Islet precursor cell (in vitro differentiated cells): Measurements from ENCODE around the gene INTS3.
"Not testable (repeated sequence)": the region's sequence is repeated elsewhere in the genome, so short reads cannot be mapped to it uniquely, and the experiment has no call there.

Source experiments
- DNase-seq: peaks from one replicate; pipeline ENCODE4 v3.0.0-alpha.2; 2018

Gene INTS3

DNA sequence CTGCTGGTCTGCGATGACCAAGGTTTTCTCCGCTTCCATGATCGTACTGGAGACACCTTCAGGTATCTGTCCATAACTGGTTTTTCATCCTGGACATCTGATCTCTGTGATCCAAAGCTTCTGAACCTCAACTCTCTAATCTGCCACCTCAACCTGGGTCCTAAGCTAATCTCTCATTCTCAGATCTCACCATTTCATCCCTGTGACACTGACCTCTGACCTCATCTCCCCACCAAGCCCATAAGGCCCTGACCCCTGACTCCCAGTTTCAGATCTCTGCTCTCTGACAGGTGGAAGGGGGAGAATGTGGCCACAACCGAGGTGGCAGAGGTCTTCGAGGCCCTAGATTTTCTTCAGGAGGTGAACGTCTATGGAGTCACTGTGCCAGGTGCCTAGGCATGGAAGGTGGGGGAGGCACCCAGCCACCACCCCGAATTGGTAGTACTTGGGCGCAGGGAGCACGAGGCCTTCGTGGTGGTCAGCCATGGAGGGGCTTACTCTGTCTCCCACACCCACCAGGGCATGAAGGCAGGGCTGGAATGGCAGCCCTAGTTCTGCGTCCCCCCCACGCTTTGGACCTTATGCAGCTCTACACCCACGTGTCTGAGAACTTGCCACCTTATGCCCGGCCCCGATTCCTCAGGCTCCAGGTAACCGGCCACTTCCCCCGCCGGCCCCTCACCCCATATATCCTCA lies 51.1 kb downstream of the INTS3 start:
- DNase-seq = no peak

GRCh38 chr1:153779781-153780541 lies 52.1 kb downstream of the INTS3 start:
- no peak for DNase-seq

DNA sequence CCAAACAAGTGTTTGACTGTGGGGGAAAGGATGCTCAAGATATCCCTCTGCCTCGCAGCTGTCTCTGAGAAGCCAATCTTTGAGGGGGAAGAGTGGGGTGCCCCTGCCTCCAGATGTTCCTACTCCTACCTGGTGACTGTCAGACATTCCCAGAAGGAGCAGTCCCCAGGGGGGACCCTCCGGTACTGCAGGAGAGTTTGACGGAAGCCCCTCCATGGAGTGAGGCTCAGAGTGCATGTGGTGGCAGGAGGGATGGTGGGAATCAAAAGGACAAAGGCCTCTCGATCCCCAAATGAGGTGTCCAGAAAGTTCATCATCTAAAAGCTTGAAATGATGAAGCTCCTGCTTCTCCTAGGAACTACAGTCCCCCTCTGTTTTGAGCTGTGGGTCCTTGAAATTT lies 52.7 kb downstream of the INTS3 start:
- no peak for DNase-seq

- DNase-seq = not testable (repeated sequence)
Measured at GRCh38 chr1:153782648-153783047, 54.8 kb downstream of the INTS3 start.

DNA sequence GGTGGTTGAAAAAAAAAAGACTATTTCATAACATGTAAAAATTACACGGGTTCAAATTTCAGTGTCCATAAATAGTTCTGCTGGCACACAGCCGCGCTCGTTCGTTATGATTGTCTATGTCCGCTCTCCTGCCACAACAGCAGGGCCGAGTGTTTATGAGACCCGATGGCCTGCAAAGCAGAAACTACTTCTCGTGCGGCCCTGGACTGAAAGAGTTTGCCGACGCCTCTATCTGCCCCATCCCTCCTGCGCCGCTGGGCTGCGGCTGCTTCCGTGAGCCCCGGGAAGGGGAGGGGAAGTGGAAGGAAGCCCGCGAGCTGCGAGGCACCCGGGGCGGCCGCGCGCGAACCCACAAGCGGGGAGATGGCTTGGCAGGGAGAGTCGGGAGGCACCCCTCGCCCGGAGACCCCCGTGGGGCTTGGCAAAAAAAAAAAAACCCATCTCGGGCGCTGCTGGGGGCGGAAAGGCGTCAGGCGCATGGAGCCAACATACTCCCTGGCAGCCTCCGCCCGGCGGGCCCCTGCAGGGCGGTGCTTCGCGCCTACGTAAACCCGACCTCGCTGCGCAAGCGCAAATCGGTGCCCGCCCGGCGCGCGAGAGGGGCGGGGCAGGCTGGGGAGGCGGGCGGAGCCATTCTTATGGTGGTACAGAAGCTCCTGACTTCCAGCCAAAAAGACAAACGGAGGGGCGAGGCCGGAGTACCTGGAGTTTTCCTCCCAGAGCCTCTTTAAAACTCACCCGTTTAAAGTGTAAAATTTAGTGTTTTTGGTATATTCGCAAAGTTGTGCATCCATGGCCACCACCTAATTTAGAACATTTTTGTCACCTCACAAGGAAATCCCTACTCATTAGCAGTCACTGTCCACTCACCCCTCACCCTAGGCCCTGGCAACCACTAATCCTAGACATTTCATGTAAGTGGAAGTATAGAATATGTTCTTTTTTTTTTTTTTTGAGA lies 55.7 kb downstream of the INTS3 start:
- peak; percentile 95 for DNase-seq

DNA sequence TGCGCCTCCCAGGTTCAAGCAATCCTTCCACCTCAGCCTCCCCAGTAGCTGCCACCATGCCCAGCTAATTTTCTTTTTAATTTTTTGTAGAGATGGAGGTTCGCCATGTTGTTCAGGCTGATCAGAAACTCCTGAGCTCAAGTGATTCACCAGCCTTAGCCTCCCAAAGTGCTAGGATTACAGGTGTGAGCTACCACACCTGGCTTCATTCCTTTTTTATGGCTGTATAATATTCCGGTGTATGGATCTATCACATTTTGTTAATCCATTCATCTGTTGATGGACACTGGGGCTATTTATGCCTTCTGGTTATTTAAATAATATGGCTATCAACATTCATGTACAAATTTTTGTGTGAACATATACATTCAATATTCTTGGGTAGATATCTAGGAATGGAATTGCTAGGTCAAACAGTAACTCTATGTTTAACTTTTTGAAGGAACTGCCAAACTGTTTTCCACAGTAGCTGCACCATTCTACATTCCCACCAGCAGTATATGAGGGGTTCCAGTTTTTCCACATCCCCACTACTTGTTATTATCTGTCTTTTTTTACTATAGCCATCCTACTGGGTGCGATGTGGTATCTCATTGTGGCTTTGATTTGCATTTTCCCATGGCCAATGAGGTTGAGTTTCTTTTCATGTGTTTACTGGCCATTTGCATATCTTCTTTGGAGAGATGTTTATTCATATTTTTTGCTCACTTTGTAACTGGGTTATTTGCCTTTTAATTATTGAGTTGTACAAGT lies 58.4 kb downstream of the INTS3 start:
- no peak for DNase-seq

GRCh38 chr1:153789478-153790034 lies 61.7 kb downstream of the INTS3 start:
- DNase-seq = no peak

GRCh38 chr1:153790313-153790965 lies 62.6 kb downstream of the INTS3 start:
- peak; percentile 57 for DNase-seq

- DNase-seq = no peak
Measured at GRCh38 chr1:153790966-153791647, 63.3 kb downstream of the INTS3 start.

DNA sequence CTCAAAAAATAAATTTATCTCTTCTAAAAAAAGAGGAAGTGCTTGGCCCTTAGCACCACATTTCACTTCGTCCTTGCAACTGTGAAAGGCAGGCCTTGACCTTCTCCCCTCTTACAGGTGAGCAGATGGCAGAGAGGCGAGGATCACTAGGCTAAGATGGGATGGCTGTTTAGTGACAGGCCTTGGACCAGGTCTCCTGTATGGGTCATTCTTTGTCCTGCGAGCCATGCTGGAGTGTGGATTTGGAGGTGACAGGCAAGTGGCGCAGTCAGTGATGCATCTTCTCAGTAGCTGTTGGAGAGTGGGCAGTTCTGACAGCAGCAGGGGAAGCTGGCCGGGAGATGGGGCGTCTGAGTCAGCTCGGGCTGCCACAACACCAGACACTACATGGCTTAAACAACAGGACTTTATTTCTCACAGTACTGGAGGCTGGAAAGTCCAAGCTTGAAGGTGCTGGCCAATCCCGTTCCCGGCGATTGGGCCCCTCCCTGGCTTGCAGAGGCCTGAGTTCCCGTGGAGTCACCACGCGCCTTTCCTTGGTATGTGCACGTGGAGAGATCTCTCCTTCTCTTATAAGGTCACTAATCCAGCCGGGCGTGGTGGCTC lies 63.9 kb downstream of the INTS3 start:
- peak; percentile 85 for DNase-seq

DNA sequence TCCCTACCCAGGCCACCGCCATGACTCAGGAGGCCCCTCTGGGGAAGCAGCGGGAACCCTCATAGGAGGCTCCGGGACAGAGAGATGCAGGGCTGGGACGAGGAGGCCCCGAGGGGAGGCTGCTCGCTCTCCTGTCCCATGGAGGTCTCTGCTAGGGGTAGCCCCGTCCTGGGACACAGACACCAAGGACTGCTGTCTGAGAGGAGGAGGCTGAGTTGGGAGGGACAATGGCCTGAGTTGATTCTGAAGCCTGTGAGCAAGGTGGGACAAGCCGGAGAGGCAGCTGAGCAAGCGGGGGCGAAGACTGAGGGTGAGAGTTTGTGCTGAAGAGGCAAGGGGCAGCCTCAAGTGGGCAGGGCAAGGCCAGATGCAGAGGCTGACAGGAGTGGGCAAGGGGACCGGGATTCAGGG lies 64.8 kb downstream of the INTS3 start:
- DNase-seq = no peak

- no peak for DNase-seq
Measured at GRCh38 chr1:153793261-153793972, 65.6 kb downstream of the INTS3 start.

DNA sequence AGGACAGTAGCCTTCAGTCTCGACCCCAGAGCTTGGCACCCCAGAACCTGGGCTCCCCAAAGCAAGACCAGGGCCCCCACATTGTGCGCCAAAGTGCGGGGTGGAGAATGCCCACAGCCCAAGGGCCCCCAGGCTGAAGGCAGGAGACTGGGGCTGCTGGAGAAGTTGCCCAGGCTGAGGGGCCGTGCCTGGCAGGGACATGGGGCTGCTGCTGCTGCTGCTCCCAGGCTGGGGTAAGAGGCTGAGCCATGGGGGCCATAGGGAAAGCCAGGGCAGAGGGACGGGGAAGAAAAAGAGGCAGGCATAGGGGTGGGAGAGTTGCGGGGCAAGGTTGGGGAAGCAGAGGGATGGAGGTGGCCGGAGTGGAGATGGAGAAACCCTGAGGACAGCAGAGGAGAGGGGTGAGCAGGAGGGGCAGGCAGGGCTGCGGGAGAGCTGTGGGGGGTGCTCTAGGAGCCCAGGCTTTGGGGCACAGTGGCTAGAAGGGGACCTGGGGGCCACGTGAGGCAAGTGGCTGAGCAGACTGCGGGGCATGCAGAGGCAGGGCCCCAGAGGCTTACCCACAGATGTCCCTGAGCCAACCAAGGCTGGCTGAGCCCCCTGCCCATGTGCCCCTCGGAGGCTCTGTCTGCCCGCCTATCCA lies 66.2 kb downstream of the INTS3 start:
- no peak for DNase-seq

- peak; percentile 56 for DNase-seq
Measured at GRCh38 chr1:153794624-153795329, 66.9 kb downstream of the INTS3 start.

DNA sequence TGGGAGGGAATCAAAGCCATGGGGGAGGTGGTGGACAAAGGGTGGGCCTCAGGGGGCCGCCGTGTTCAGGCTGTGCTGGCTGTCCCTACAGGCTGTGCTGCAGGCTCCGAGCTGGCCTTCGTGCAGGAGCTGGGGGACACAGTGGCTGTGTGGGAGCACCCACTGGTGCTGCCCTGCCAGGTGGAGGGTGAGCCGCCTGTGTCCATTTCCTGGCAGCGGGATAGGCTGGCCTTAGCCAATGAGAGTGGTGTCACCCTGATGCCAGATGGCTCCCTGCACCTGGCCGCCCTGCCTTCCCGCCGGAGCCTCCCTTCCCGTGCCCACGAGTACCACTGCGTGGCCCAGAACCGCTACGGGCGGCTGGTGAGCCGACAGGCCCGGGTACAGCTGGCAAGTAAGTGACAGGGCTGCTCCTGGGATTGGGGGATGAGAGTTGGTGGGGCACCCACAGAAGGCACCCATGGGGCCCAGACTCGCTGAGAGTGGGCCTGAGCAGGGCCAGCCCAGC lies 67.5 kb downstream of the INTS3 start:
- DNase-seq = no peak

DNA sequence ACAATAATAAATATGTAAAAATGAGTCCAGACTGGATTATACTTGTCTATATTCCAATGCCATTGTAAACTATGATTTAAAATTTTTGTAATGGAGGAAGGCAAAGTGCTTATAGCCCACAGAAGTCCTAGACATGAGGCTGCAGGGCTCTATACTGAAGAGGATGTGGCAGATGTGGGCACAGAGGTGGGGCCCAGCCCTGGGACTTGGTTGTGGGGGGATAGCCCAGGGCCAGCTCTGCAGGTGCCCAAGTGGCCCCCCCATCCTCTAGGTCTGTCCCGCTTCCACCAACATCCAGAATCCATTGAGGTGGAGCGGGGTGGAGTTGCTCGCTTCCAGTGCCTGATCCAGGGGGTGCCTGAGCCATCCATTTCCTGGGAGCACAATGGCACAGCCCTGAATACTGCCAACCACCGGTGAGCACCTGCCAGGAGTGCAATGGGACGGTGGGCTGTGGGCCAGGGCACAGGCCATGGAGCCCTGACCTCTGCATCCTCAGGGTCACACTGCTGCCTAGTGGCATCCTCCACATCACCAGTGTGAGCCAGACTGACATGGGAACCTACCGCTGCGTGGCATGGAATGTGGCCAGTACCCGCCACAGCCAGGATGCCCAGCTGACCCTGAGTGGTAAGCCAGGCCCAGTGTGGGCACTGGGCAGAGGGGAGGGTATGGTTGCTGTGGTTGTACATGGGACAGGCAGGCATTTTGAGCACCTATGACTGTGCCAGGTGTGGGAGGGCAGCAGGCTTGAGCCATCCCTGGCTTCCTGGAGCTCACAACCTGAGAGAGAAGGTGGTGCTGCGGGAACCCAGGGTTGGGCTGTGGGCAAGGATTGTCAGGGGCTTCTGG lies 68.3 kb downstream of the INTS3 start:
- no peak for DNase-seq
